Hematopoietic multipotent progenitor cell treated with erythropoietin and hydrocortisone succinate and interleukin-3 and kit ligand, for 8 days (in vitro differentiated cells): ENCODE measurements around the gene SLC6A19.

Source experiments
- DNase-seq: peaks from one replicate; pipeline ENCODE4 v3.0.0-alpha.2; 2015

SLC6A19 gene

GRCh38 chr5:1211701-1212100 lies 10.3 kb downstream of the SLC6A19 start:
- DNase-seq: no peak

GRCh38 chr5:1212271-1212670 lies 10.9 kb downstream of the SLC6A19 start:
- no peak for DNase-seq

- no peak for DNase-seq
Observed at GRCh38 chr5:1212881-1213280, 11.5 kb downstream of the SLC6A19 start.

GRCh38 chr5:1213508-1214162 lies 12.2 kb downstream of the SLC6A19 start:
- no peak for DNase-seq

GRCh38 chr5:1214163-1214935 lies 13.0 kb downstream of the SLC6A19 start:
- no peak for DNase-seq

GRCh38 chr5:1214936-1215220 lies 13.5 kb downstream of the SLC6A19 start:
- no peak for DNase-seq

GRCh38 chr5:1215320-1216096 lies 14.1 kb downstream of the SLC6A19 start:
- DNase-seq: no peak

- no peak for DNase-seq
Observed at GRCh38 chr5:1216211-1216917, 15.0 kb downstream of the SLC6A19 start.

- no peak for DNase-seq
Observed at GRCh38 chr5:1216918-1217295, 15.5 kb downstream of the SLC6A19 start.

- DNase-seq: no peak
Observed at GRCh38 chr5:1217596-1218206, 16.3 kb downstream of the SLC6A19 start.

GRCh38 chr5:1218351-1219080 lies 17.1 kb downstream of the SLC6A19 start:
- DNase-seq: no peak

GRCh38 chr5:1219098-1219767 lies 17.8 kb downstream of the SLC6A19 start:
- no peak for DNase-seq

- no peak for DNase-seq
Observed at GRCh38 chr5:1219768-1220100, 18.3 kb downstream of the SLC6A19 start.

- no peak for DNase-seq
Observed at GRCh38 chr5:1220351-1220750, 19.0 kb downstream of the SLC6A19 start.

GRCh38 chr5:1220831-1221230 lies 19.4 kb downstream of the SLC6A19 start:
- DNase-seq: no peak

GRCh38 chr5:1221721-1222120 lies 20.3 kb downstream of the SLC6A19 start:
- no peak for DNase-seq

- no peak for DNase-seq
Observed at GRCh38 chr5:1222147-1222546, 20.8 kb downstream of the SLC6A19 start.

GRCh38 chr5:1222621-1223277 lies 21.4 kb downstream of the SLC6A19 start:
- no peak for DNase-seq

GRCh38 chr5:1223278-1223670 lies 21.9 kb downstream of the SLC6A19 start:
- no peak for DNase-seq

- DNase-seq: no peak
Observed at GRCh38 chr5:1224631-1225030, 23.2 kb downstream of the SLC6A19 start.

- DNase-seq: no peak
Observed at GRCh38 chr5:1225081-1225480, 23.7 kb downstream of the SLC6A19 start, which contains the start of gene SLC6A18. TSS of gene SLC6A18 (plus strand) at chr5:1225381. CDS start at chr5:1225478, 97 bp downstream.
